GM12878 (cell line): Measurements from ENCODE around the gene ACSM5. TPM values are rescaled to one million over a fixed set of nuclear protein-coding genes. Genes with fewer than 3 reads are reported as not detected.

Experiments used
- ATAC-seq: fragments of 200-7000 bp; cut with Tn5 transposase; 3 replicates; pipeline ENCODE4 v1.9.1; 2020; ENCODE audit warnings: mild to moderate bottlenecking, moderate library complexity
- BruUV-seq: library from RNA; stranded (reverse); fragments of 400-500 nt; replicated peaks from 2 replicates; lab custom pipeline; 2021; lab: Mats Ljungman, UMichigan
- CTCF ChIA-PET: fragments of 300-600 bp; sonication (Branson Sonifier 250); formaldehyde crosslinking; extraction: SDS; loops from one replicate; lab custom pipeline; 2021; ENCODE audit warnings: inconsistent platforms; lab: Yijun Ruan, JAX
- POLR2A ChIA-PET: fragments of 350-600 bp; formaldehyde crosslinking; extraction: SDS; loops from one replicate; lab custom pipeline; 2021; ENCODE audit warnings: inconsistent platforms; lab: Charles Lee
- RAD21 ChIA-PET: fragments of 300-600 bp; sonication (Branson Sonifier 250); formaldehyde crosslinking; loops from one replicate; lab custom pipeline; 2023; ENCODE audit warnings: antibody characterized with exemption; ENCODE audit not compliant: unreplicated experiment; lab: Charles Lee
- SMC1A ChIA-PET: fragments of 300-600 bp; sonication (Branson Sonifier 250); formaldehyde crosslinking; loops from one replicate; lab custom pipeline; 2023; ENCODE audit not compliant: unreplicated experiment, uncharacterized antibody; lab: Charles Lee
- DNase-seq: peaks from one replicate; pipeline ENCODE4 v3.0.0-alpha.2; 2011; ENCODE audit warnings: low read depth, low spot score
- FAIRE-seq: peaks from 3 replicates; lab custom pipeline; 2011; peaks lifted over from hg19 to GRCh38; lab: Jason Lieb, UNC
- H2AFZ ChIP-seq: 2 replicates; pipeline ENCODE4 v1.6.0; 2011; ENCODE audit warnings: low read depth, low read length, control low read depth; ENCODE audit not compliant: control insufficient read depth
- H3K27ac ChIP-seq: 2 replicates; pipeline ENCODE4 v1.5.1; 2011; ENCODE audit warnings: control low read depth; ENCODE audit not compliant: control insufficient read depth, insufficient read depth
- H3K27me3 ChIP-seq, 2 experiments: replicated peaks in 1 of 2; 2 replicates each; pipeline versions ENCODE4 v1.6.0 to v1.6.1; 2011; ENCODE audit warnings: low read length in 1 of 2; ENCODE audit not compliant: control insufficient read depth in 2 of 2, insufficient read depth in 2 of 2
- H3K36me3 ChIP-seq, 2 experiments: 2 replicates each; pipeline ENCODE4 v1.5.1; 2011; ENCODE audit warnings: low read length in 1 of 2; ENCODE audit not compliant: control insufficient read depth in 2 of 2, insufficient read depth in 2 of 2
- H3K4me1 ChIP-seq: 2 replicates; pipeline ENCODE4 v1.6.1; 2011; ENCODE audit warnings: mild to moderate bottlenecking, low read length, moderate library complexity, mixed read lengths; ENCODE audit not compliant: control insufficient read depth, insufficient read depth
- H3K4me2 ChIP-seq: 2 replicates; pipeline ENCODE4 v1.6.0; 2011; ENCODE audit warnings: control low read depth; ENCODE audit not compliant: control insufficient read depth, insufficient read depth
- H3K4me3 ChIP-seq: fragments of 200-600 bp; sonication (generic); 2 replicates; pipeline ENCODE4 v1.5.1; 2016
- H3K79me2 ChIP-seq: 2 replicates; pipeline ENCODE4 v1.6.0; 2011; ENCODE audit warnings: low read length; ENCODE audit not compliant: control insufficient read depth, insufficient read depth
- H3K9ac ChIP-seq: 2 replicates; pipeline ENCODE4 v1.8.0; 2011; ENCODE audit warnings: low read length, control low read depth, mixed read lengths; ENCODE audit not compliant: control insufficient read depth, insufficient read depth
- H3K9me3 ChIP-seq: replicated peaks from 3 replicates; pipeline ENCODE4 v1.5.1; 2011; ENCODE audit warnings: mild to moderate bottlenecking, low read length; ENCODE audit not compliant: control insufficient read depth, insufficient read depth
- H4K20me1 ChIP-seq: 2 replicates; pipeline ENCODE4 v1.6.0; 2011; ENCODE audit not compliant: control insufficient read depth, insufficient read depth
- BACH1 ChIP-seq: fragments of 450-650 bp; IDR thresholded peaks from 2 replicates; pipeline ENCODE4 v1.6.1; 2017; ENCODE audit warnings: mild to moderate bottlenecking, borderline replicate concordance
- BMI1 ChIP-seq: fragments of 450-650 bp; IDR thresholded peaks from 2 replicates; pipeline ENCODE4 v1.6.1; 2016; ENCODE audit warnings: mild to moderate bottlenecking, moderate library complexity, borderline replicate concordance
- CBFB ChIP-seq: IDR thresholded peaks from 2 replicates; pipeline ENCODE4 v1.6.1; 2016; ENCODE audit warnings: antibody characterized with exemption, low read depth
- CHD2 ChIP-seq: IDR thresholded peaks from 2 replicates; pipeline ENCODE4 v1.6.1; 2011; ENCODE audit warnings: low read depth, low read length, improper control_type of control experiment, borderline replicate concordance
- EED ChIP-seq: sonication (generic); IDR thresholded peaks from 2 replicates; pipeline ENCODE4 v1.6.1; 2016; ENCODE audit warnings: antibody characterized with exemption, low read depth
- ELK1 ChIP-seq: IDR thresholded peaks from 2 replicates; pipeline ENCODE4 v1.6.1; 2012; ENCODE audit warnings: low read depth, low read length, improper control_type of control experiment
- EZH2 ChIP-seq: IDR thresholded peaks from 2 replicates; pipeline ENCODE4 v1.6.1; 2012; ENCODE audit warnings: low read depth, mild to moderate bottlenecking, control low read depth, inconsistent platforms, low read length, borderline replicate concordance; ENCODE audit not compliant: control insufficient read depth
- HDAC2 ChIP-seq: fragments of 200-600 bp; sonication (generic); IDR thresholded peaks from 2 replicates; pipeline ENCODE4 v1.6.1; 2017
- IKZF2 ChIP-seq, 2 experiments: fragments of 450-650 bp; IDR thresholded peaks; 2 replicates each; pipeline ENCODE4 v1.6.1; 2017; ENCODE audit warnings: mild to moderate bottlenecking in 2 of 2, moderate library complexity in 2 of 2
- MYB ChIP-seq: fragments of 150-350 bp; IDR thresholded peaks from 2 replicates; pipeline ENCODE4 v1.6.1; 2014; ENCODE audit warnings: mild to moderate bottlenecking, low read depth, low read length, borderline replicate concordance
- PRDM15 ChIP-seq: fragments of 450-650 bp; formaldehyde crosslinking; IDR thresholded peaks from 2 replicates; pipeline ENCODE4 v1.4.0; 2020; ENCODE audit warnings: mild to moderate bottlenecking, moderate library complexity
- RAD51 ChIP-seq: fragments of 450-650 bp; IDR thresholded peaks from 2 replicates; pipeline ENCODE4 v1.6.1; 2016; ENCODE audit warnings: moderate library complexity, mild to moderate bottlenecking, inconsistent platforms
- SUZ12 ChIP-seq: fragments of 200-600 bp; sonication (generic); IDR thresholded peaks from one replicate; pipeline ENCODE4 v1.6.1; 2018; ENCODE audit warnings: antibody characterized with exemption, mild to moderate bottlenecking; ENCODE audit not compliant: unreplicated experiment
- TAF1 ChIP-seq: IDR thresholded peaks from 2 replicates; pipeline ENCODE4 v1.6.1; 2011; ENCODE audit warnings: mild to moderate bottlenecking, low read depth, low read length, borderline replicate concordance
- TCF12 ChIP-seq: IDR thresholded peaks from 2 replicates; pipeline ENCODE4 v1.6.1; 2011; ENCODE audit warnings: low read depth, mild to moderate bottlenecking, low read length
- ZBED1 ChIP-seq: IDR thresholded peaks from 2 replicates; pipeline ENCODE4 v1.6.1; 2016; ENCODE audit warnings: borderline replicate concordance
- ZBTB11 ChIP-seq: fragments of 450-650 bp; formaldehyde crosslinking; IDR thresholded peaks from 2 replicates; pipeline ENCODE4 v1.5.0; 2022; ENCODE audit warnings: mild to moderate bottlenecking, missing genetic modification characterization
- ZNF274 ChIP-seq: IDR thresholded peaks from one replicate; pipeline ENCODE4 v1.8.0; 2011; ENCODE audit not compliant: insufficient read length, insufficient read depth
- WGBS: methylation state at CpG from one replicate; pipeline ENCODE4 v1.1.6; 2016; ENCODE audit warnings: low lambda C conversion rate; ENCODE audit not compliant: insufficient replicate concordance, insufficient coverage; ENCODE audit errors: missing lambda C conversion rate; 5-methylcytosine and 5-hydroxymethylcytosine counted together
- in situ Hi-C: fragments of 300-500 bp; cut with MboI; formaldehyde crosslinking; loops from 9 replicates; pipeline ENCODE4 v1.14.3; 2018; ENCODE audit warnings: mixed read lengths
- intact Hi-C: fragments of 100-400 bp; cut with micrococcal nuclease; formaldehyde crosslinking; loops from one replicate; pipeline ENCODE4 v1.14.2; 2022; ENCODE audit not compliant: unreplicated experiment
- polyA plus RNA-seq, 11 experiments: library from polyadenylated mRNA; depleted of rRNA in 4 of 11; unstranded in 6 of 11; stranded (reverse) in 5 of 11; fragments of >200 nt; fragmentation: Nextera tagmentation in 4 of 11; fragmentation: Illumina TruSeq in 1 of 11; extraction: Ambion mirVana in 4 of 11; extraction: Trizol in 1 of 11; gene quantifications; 1 replicate in 1 of 11; 2 replicates in 10 of 11; pipeline versions ENCODE4 v1.2.1 to v1.2.3, GENCODE V29; 2011 to 2016; ENCODE audit warnings: inconsistent platforms in 2 of 11, missing spikeins in 2 of 11, low read depth in 1 of 11
- total RNA-seq, 4 experiments: library from RNA; depleted of rRNA in 3 of 4; stranded (reverse); fragments of >200 nt in 3 of 4; fragmentation: Illumina TruSeq in 1 of 4; extraction: Trizol in 1 of 4; gene quantifications; 2 replicates each; pipeline versions ENCODE4 v1.2.1 to v1.2.3, GENCODE V29; 2013 to 2021

Gene ACSM5
- total and polyA plus RNA-seq, 10 of the 15 experiments (the other 5 are each of a cell fraction or from before 2014, with no cell fraction given) = 0.07 to 0.54 (median 0.26) TPM; not detected in 3

DNA sequence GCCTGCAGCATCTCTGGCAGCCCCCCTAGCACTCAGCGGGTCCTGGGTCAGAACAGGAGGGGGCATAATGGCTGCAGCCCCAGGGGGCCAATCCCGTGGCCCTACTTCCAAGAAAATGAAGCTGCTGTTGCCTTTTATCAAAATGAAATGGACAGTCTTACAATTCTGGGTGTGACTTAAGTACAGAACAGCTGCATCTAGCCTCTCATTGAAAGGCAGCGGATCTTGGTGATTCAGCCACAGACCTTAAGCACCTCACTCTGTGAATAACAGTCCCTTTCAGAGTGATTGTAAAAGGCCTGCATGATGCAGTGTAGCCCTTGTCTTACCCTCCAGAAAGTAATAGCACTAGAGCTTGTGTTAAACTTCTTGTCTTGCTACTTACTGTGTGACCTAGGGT is 45.3 kb upstream of the ACSM5 start:
- no peak overlapping the region for H3K4me3 ChIP-seq
- FAIRE-seq = no peak
- ChIA-PET CTCF (interaction anchor here (1.8 kb wide), 1 partner anchor 22 kb away, joined by 8 read pairs; no protein-coding TSS in a partner anchor), SMC1A (no interaction called here), RAD21 (no interaction called here), POLR2A (no interaction called here)
- no peaks in the 10 kb centered on the region for H3K9me3 ChIP-seq
- no peak overlapping the region for H3K9ac ChIP-seq
- no peaks in the 10 kb centered on the region; a peak in 1 of 4 replicates for H3K27me3 ChIP-seq
- DNase-seq = no peak
- 16% methylated on average over 3 of the region's 3 CpGs for WGBS
- H3K4me1 ChIP-seq = no peaks in the 10 kb centered on the region
- H3K36me3 ChIP-seq = no peaks in the 10 kb centered on the region
- in situ Hi-C loops (loop anchor here (25.0 kb wide), 1 partner anchor 1327 kb away; no protein-coding TSS in a partner anchor), intact Hi-C loops (no loop called here)
- BruUV-seq = no TSS peak
- no peak for ATAC-seq
- no peaks in the 10 kb centered on the region for H4K20me1 ChIP-seq
- H3K27ac ChIP-seq = no peak overlapping the region
- no peak overlapping the region for H2AFZ ChIP-seq
- H3K4me2 ChIP-seq = no peak overlapping the region
- H3K79me2 ChIP-seq = no peaks in the 10 kb centered on the region
- TF ChIP-seq EED (no peak), IKZF2 (IDR thresholded peaks at IDR 0.05) (no peak), EZH2 (no peak), SUZ12 (no peak), PRDM15 (CRISPR knock-in tag) (no peak), BMI1 (no peak), MYB (no peak), BACH1 (no peak), TAF1 (no peak), RAD51 (no peak), CBFB (no peak), TCF12 (no peak), ZBED1 (no peak), ELK1 (no peak), CHD2 (no peak), ZBTB11 (CRISPR knock-in tag) (no peak), ZNF274 (no peak), HDAC2 (no peak)
